ENCODE measurements around the gene ZNF503. TPM values are rescaled to one million over a fixed set of nuclear protein-coding genes. Genes with fewer than 3 reads are reported as not detected.

ZNF503 gene
- total RNA-seq, 1 donor from 2014 or later: 8.9 TPM

DNA sequence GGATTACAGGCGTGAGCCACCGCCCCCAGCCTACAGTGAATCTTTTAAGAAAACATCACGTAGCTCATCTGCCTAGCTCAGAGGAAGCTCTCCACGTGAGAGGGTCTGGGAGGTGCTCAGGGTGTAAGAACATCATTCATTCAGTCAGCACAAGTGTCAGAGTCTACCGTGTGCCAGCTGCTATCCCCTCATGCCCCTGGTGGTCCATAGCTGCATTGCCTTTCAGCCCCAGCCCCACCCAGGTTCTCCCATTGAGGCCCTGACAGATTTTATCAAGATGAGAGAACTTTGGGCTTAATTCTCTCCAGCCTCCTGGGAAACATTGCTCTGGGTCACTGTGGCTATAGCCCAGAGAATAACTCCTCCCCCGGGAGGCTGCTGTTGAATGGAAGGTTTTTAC lies 45.1 kb downstream of the ZNF503 start:
- H3K9me3 Mint-ChIP-seq (ENCODE audit: unreplicated experiment): no peaks in the 10 kb centered on the region
- TF ChIP-seq, protein P1, sequence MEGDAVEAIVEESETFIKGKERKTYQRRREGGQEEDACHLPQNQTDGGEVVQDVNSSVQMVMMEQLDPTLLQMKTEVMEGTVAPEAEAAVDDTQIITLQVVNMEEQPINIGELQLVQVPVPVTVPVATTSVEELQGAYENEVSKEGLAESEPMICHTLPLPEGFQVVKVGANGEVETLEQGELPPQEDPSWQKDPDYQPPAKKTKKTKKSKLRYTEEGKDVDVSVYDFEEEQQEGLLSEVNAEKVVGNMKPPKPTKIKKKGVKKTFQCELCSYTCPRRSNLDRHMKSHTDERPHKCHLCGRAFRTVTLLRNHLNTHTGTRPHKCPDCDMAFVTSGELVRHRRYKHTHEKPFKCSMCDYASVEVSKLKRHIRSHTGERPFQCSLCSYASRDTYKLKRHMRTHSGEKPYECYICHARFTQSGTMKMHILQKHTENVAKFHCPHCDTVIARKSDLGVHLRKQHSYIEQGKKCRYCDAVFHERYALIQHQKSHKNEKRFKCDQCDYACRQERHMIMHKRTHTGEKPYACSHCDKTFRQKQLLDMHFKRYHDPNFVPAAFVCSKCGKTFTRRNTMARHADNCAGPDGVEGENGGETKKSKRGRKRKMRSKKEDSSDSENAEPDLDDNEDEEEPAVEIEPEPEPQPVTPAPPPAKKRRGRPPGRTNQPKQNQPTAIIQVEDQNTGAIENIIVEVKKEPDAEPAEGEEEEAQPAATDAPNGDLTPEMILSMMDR (IDR thresholded peaks at IDR 0.05; ENCODE audit: unreplicated experiment): peak; percentile 27
- H3K4me1 Mint-ChIP-seq (ENCODE audit: unreplicated experiment): no peaks in the 10 kb centered on the region
- no peak overlapping the region for H3K4me3 Mint-ChIP-seq (ENCODE audit: unreplicated experiment)
- H3K36me3 Mint-ChIP-seq (ENCODE audit: low read depth, unreplicated experiment): no peaks in the 10 kb centered on the region
- H3K27ac Mint-ChIP-seq (ENCODE audit: unreplicated experiment): no peak overlapping the region
- peaks cover 1% of the 10 kb centered on the region for H3K27me3 Mint-ChIP-seq (ENCODE audit: unreplicated experiment)
- no peak for DNase-seq (ENCODE audit: low spot score)

DNA sequence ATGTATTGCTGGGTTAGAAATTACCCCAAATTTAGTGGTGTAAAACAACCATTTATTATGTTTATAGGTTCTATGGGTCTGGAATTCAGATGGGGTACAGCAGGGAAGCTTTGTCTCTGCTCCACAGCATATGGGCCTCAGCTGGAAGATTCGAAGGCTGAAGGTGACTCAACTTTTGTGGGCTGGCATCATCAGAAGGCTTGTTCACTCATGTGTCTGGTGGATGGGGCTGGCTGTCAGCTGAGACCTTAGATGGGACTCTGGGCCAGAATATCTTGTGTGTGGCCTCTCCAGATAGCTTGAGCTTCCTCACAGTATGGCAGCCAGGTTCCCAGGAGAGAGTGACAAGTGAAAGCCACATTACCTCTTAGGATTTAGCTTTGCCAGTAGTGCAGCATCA lies 45.9 kb downstream of the ZNF503 start:
- H3K36me3 Mint-ChIP-seq (ENCODE audit: low read depth, unreplicated experiment): no peaks in the 10 kb centered on the region
- no peaks in the 10 kb centered on the region for H3K4me1 Mint-ChIP-seq (ENCODE audit: unreplicated experiment)
- TF ChIP-seq, protein P1 (IDR thresholded peaks at IDR 0.05; ENCODE audit: unreplicated experiment): no peak
- no peak overlapping the region for H3K27ac Mint-ChIP-seq (ENCODE audit: unreplicated experiment)
- DNase-seq (ENCODE audit: low spot score): no peak
- peaks cover 1% of the 10 kb centered on the region for H3K27me3 Mint-ChIP-seq (ENCODE audit: unreplicated experiment)
- H3K4me3 Mint-ChIP-seq (ENCODE audit: unreplicated experiment): no peak overlapping the region
- no peaks in the 10 kb centered on the region for H3K9me3 Mint-ChIP-seq (ENCODE audit: unreplicated experiment)

DNA sequence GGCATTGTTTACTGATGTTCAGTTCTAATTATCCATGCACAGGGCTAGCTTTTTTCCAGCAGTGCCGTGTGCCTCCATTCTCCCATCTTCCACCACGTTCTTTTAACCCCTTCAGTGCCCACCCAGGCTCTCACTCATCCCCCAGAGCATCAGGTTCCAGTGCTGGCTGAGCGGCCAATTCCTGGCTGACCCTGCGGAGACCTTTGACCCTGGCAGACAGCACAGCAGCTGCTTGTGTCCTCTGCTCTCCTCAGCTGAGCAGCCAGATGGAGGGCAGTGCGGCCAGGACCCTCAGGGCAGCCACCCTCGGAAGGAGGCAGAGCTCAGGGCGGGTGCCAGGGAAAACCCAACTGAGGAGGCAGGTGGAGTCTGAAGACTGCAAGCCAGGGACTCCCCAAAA lies 48.4 kb downstream of the ZNF503 start:
- no peak overlapping the region for H3K27ac Mint-ChIP-seq (ENCODE audit: unreplicated experiment)
- DNase-seq (ENCODE audit: low spot score): no peak
- H3K4me3 Mint-ChIP-seq (ENCODE audit: unreplicated experiment): no peak overlapping the region

DNA sequence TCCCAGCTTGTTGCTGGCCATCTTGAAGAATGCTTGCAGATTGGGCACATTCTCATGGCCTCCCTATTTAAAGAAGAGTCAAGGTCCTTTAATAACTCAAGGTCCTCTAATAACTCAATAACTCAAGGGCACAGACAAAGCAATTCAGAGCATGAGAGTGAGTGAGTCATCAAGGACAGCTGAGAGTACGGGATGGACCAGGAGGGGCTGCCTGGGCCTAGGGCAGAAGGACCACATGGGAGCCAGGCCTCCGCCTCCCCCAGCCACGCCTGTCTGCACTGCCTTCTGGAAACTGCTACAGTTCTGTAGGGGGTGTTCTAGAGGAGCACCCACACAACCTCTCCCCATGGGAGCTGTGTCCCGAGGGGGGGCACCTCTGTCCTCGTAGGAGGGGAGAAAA lies 48.9 kb downstream of the ZNF503 start:
- DNase-seq (ENCODE audit: low spot score): no peak
- H3K27ac Mint-ChIP-seq (ENCODE audit: unreplicated experiment): no peak overlapping the region
- no peaks in the 10 kb centered on the region for H3K4me1 Mint-ChIP-seq (ENCODE audit: unreplicated experiment)
- no peaks in the 10 kb centered on the region for H3K36me3 Mint-ChIP-seq (ENCODE audit: low read depth, unreplicated experiment)
- H3K9me3 Mint-ChIP-seq (ENCODE audit: unreplicated experiment): no peaks in the 10 kb centered on the region
- no peak overlapping the region for H3K4me3 Mint-ChIP-seq (ENCODE audit: unreplicated experiment)
- TF ChIP-seq, protein P1 (IDR thresholded peaks at IDR 0.05; ENCODE audit: unreplicated experiment): no peak
- no peaks in the 10 kb centered on the region for H3K27me3 Mint-ChIP-seq (ENCODE audit: unreplicated experiment)

More for the DNA sequence above, 48.4 kb downstream of the ZNF503 start:
- TF ChIP-seq, protein P1 (IDR thresholded peaks at IDR 0.05; ENCODE audit: unreplicated experiment): no peak
- Mint-ChIP-seq H3K36me3 (ENCODE audit: low read depth, unreplicated experiment) (no peaks in the 10 kb centered on the region), H3K9me3 (ENCODE audit: unreplicated experiment) (no peaks in the 10 kb centered on the region), H3K27me3 (ENCODE audit: unreplicated experiment) (no peaks in the 10 kb centered on the region), H3K4me1 (ENCODE audit: unreplicated experiment) (no peaks in the 10 kb centered on the region)

DNA sequence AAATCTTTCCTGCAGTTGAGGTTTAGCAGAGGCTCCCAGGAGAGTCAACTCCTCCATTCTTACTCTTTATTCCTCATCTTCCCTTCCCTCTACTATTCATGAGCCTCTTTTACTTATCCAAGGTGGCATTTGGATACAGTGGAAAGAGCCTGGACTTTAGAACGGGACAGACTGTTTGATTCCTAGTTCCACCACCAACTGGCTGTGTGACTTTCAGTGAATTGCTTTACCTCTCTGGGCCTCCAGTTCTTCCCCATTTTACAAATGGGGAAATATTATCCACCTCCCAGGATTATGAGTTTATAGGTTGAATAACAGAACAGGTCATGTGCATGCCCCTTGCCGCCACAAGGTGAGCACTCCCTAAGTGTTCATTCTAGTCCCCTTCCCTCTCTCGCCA lies 49.9 kb downstream of the ZNF503 start:
- Mint-ChIP-seq H3K9me3 (ENCODE audit: unreplicated experiment) (no peaks in the 10 kb centered on the region), H3K36me3 (ENCODE audit: low read depth, unreplicated experiment) (no peaks in the 10 kb centered on the region), H3K27me3 (ENCODE audit: unreplicated experiment) (no peaks in the 10 kb centered on the region), H3K27ac (ENCODE audit: unreplicated experiment) (no peak overlapping the region), H3K4me3 (ENCODE audit: unreplicated experiment) (no peak overlapping the region), H3K4me1 (ENCODE audit: unreplicated experiment) (no peaks in the 10 kb centered on the region)
- TF ChIP-seq, protein P1 (IDR thresholded peaks at IDR 0.05; ENCODE audit: unreplicated experiment): no peak
- no peak for DNase-seq (ENCODE audit: low spot score)
